OCI-LY1 (cell line): ENCODE results near the gene CHN1.

Experiments
- CTCF ChIP-seq: fragments of 200-600 bp; sonication (generic), shearing (Covaris generic); IDR thresholded peaks from 2 replicates; pipeline ENCODE4 v1.5.1; 2017; ENCODE audit warnings: mild to moderate bottlenecking, antibody characterized with exemption, low read length, moderate library complexity, mixed read lengths
- EZH2 ChIP-seq: fragments of 200-600 bp; sonication (generic), shearing (Covaris generic); IDR thresholded peaks from 2 replicates; pipeline ENCODE4 v1.8.0; 2017; ENCODE audit warnings: borderline replicate concordance, mixed run types, mild to moderate bottlenecking, antibody characterized with exemption, low read length, moderate library complexity, mixed read lengths

GRCh38 chr2:174798801-174799200 lies 206.4 kb downstream of the CHN1 start:
- TF ChIP-seq CTCF, result no peak
- TF ChIP-seq EZH2, result no peak
